SIG-M5 treated with dmso at 0.1 percent for 504 hours (cell line): ENCODE measurements around the gene SCD.

Experiments
- DNase-seq: peaks from one replicate; lab custom pipeline; 2025; ENCODE audit not compliant: unreplicated experiment; lab: John Stamatoyannopoulos, UW

SCD gene

DNA sequence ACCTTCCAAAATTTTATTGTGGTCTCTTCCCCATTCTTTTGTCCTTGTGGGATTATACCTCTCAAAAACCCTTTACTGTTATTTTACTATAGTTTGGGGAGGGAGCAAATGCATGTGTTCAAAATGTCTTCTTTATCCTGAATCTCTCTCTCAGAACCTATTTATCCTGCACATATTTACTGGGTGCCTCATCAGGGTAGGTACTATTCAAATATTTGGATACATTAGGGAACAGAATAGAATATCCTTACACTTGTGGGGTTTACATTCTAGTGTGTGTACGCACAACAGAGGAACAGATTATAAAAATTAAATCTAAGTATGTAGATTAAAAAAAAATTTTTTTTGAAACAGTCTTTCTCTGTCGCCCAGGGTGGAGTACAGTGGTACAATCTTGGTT lies 48.6 kb downstream of the SCD start:
- no peak for DNase-seq

DNA sequence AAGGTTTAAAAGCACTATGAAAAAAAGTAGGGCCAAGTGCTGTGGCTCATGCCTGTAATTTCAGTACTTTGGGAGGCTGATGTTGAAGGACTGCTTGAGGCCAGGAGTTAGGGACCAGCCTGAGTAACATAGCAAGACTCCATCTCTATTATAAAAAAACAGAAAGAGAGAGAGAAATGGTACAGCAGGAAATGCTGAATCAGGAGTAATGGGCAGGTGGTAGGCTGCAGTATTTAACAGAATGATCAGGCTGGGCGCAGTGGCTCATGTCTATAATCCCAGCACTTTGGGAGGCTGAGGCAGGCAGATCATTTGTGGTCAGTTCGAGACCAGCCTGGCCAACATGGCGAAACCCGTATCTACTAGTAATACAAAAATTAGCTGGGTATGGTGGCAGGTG lies 49.6 kb downstream of the SCD start:
- no peak for DNase-seq

DNA sequence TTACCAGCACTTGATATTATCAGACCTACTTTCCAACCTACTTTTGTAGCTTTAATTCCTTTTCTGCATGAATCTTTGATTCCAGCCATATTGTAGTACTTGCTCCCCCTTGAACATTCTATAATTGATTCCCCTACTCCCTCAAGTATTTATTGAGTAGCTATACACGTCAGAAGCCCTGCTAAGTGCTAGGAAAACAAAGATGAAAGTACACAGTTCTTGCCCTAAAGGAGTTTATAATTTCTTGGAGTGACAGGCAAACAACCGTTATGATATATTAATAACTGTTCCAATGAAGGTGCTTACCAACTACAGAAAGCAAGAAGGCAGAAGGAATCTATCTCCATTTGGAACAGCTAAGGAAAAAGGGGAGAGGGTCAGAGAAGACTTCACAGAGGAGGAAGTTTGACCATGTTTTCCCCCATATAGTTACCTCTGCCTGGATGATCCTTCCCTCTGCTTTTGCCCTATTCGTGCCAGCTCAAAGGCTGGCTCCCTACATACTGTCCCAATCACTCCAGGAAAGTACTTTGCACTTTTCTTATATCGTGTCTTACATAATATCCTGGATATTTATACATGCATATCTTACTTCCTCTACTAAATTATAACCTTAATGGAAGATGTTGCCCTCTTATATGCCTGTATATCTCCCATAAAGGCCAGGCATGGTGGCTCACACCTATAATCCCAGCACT lies 54.7 kb downstream of the SCD start:
- DNase-seq: no peak

DNA sequence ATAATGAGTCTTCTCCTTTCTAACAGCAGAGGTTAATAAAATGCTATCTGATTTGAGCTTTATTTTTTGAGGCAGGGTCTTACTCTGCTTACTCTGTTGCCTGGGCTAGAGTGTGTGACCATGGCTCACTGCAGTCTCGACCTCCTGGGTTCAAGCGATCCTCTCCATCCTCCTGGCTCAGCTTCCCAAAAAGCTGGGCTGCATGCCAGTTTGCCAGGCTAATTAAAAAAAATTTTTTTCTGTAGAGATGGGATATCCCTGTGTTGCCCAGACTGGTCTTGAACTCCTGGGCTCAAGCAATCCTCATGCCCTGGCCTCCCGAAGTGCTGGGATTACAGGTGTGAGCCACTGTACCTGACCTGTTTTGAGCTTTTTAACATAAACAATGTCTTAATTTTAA lies 56.7 kb downstream of the SCD start:
- DNase-seq: no peak

DNA sequence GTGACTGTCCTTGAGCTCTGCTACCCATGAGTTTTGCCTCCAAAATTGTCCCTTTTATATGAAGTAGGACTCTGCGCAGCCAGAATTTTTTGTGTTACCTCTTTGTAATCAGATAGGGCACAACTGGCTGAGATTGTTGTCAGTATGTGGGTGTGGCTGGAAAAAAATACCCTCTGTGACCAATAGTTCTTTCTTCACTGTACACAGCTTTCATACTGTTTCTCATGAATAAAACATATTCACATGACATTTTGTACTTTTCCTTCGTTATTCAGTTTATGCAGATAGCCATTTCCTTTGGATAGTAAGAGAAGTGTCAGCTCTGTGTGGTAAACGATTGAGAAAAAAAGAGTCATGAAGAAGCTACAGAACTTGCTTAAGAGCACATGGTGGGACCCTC lies 66.1 kb downstream of the SCD start:
- DNase-seq: no peak
